ENCODE measurements around the gene HOOK2. TPM values are rescaled to one million over a fixed set of nuclear protein-coding genes. Genes with fewer than 3 reads are reported as not detected.

The HOOK2 gene
- total and polyA plus RNA-seq, 2 of the 13 experiments (the other 11 are each of a cell fraction or from before 2014, with no cell fraction given): 9.2 to 12.9 TPM

GRCh38 chr19:12774588-12775555 is at the start of gene HOOK2 (continued):
- no peak for TF ChIP-seq KIAA2018 (CRISPR knock-in tag; IDR thresholded peaks at IDR 0.05; ENCODE audit: borderline replicate concordance)
- TF ChIP-seq ZNF580 (CRISPR knock-in tag; IDR thresholded peaks at IDR 0.05; ENCODE audit: borderline replicate concordance, low read depth): no peak
- no peak for TF ChIP-seq TBL1XR1 (IDR thresholded peaks at IDR 0.05; ENCODE audit: borderline replicate concordance, low read length, partially characterized antibody)
- TF ChIP-seq SMARCC2 (IDR thresholded peaks at IDR 0.05): no peak
- TF ChIP-seq ZNF775 (CRISPR knock-in tag; IDR thresholded peaks at IDR 0.05; ENCODE audit: borderline replicate concordance): no peak
- peak; percentile 92; the same call in 1 of the 2 replicates for TF ChIP-seq EED (CRISPR knock-in tag; IDR thresholded peaks at IDR 0.05)
- peak; percentile 58; the same call in 1 of the 2 replicates for TF ChIP-seq YEATS4 (CRISPR knock-in tag; IDR thresholded peaks at IDR 0.05; ENCODE audit: borderline replicate concordance)
- no peak for TF ChIP-seq ZBTB34 (CRISPR knock-in tag; IDR thresholded peaks at IDR 0.05)
- peak; percentile 40; the same call in 1 of the 2 replicates for TF ChIP-seq PAXIP1 (CRISPR knock-in tag; conservative IDR thresholded peaks at IDR 0.05)
- peak; percentile 28 for TF ChIP-seq ZNF451 (CRISPR knock-in tag; IDR thresholded peaks at IDR 0.05)

Measured in HepG2 (cell line).